ENCODE results near the gene CCNF.

CCNF gene

Small RNA genes lying within 50 kb of the gene (small RNA-seq; reads per million reads assigned to genes)
- gene MIR6768 (ENCODE audit: insufficient read depth): 1.6 reads per million

All from neuronal stem cell (in vitro differentiated cells).